Tibial artery (tissue), 4 donors: ENCODE data around the gene STOML2.

Experiments
- DNase-seq, 2 donors: peaks; one replicate each; pipeline ENCODE4 v3.0.0-alpha.2; 2019
- H3K27ac ChIP-seq, 2 donors: fragments of 200-600 bp; sonication (generic) in 1 of 2; 1 replicate in 1 of 2; 2 replicates in 1 of 2; pipeline ENCODE4 v1.5.1; 2018 to 2019; ENCODE audit warnings: mild to moderate bottlenecking in 1 of 2
- H3K27me3 ChIP-seq, 2 donors: fragments of 200-600 bp; sonication (generic) in 1 of 2; one replicate each; pipeline versions ENCODE4 v1.5.1 to v1.6.0; 2016 to 2019
- H3K36me3 ChIP-seq, 3 donors: fragments of 200-600 bp; sonication (generic) in 2 of 3; one replicate each; pipeline ENCODE4 v1.5.1; 2016 to 2019; ENCODE audit warnings: mild to moderate bottlenecking in 2 of 3
- H3K4me1 ChIP-seq, 4 donors: fragments of 200-600 bp; sonication (generic) in 2 of 4; 1 replicate in 3 of 4; 2 replicates in 1 of 4; pipeline ENCODE4 v1.5.1; 2016 to 2019
- H3K4me3 ChIP-seq, 2 donors: fragments of 200-600 bp; sonication (generic) in 1 of 2; 1 replicate in 1 of 2; 2 replicates in 1 of 2; pipeline ENCODE4 v1.5.1; 2018 to 2019; ENCODE audit warnings: mild to moderate bottlenecking in 2 of 2
- H3K9me3 ChIP-seq, 3 donors: fragments of 200-600 bp; sonication (generic) in 1 of 3; one replicate each; pipeline ENCODE4 v1.5.1; 2016 to 2019
- intact Hi-C: fragments of 100-400 bp; cut with DNase I; formaldehyde crosslinking; loops from one replicate; pipeline ENCODE4 v1.15.0; 2023; ENCODE audit warnings: low total_unique reads
- TF ChIP-seq, protein P1 (sequence below), 2 experiments: fragments of 200-600 bp in 1 of 2; fragments of 450-650 bp in 1 of 2; IDR thresholded peaks; one replicate each; pipeline ENCODE4 v1.5.1; 2017 to 2019; ENCODE audit warnings: antibody characterized with exemption in 2 of 2, mild to moderate bottlenecking in 1 of 2, moderate library complexity in 1 of 2

STOML2 gene

DNA sequence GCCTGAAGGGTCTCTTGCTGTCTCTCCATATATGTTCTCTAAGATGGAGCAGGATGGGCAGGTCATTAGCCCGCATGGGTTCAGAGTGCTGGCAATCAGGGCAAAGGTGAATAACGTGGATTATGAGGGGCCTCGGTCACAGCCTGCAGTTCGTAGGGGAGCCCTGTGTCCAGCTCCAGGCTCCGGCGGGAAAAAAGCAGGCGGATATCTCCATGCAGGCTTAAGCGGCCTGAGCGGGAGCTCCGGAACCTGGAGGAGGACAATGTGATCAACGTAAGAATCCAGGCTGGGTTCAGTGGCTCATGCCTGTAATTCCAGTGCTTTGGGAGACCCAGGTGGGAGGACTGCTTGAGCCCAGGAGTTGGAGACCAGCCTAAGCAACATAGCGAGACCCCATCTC, 2.2 kb upstream of the STOML2 start:
- no peaks in the 10 kb centered on the region for H3K9me3 ChIP-seq
- TF ChIP-seq, protein P1, sequence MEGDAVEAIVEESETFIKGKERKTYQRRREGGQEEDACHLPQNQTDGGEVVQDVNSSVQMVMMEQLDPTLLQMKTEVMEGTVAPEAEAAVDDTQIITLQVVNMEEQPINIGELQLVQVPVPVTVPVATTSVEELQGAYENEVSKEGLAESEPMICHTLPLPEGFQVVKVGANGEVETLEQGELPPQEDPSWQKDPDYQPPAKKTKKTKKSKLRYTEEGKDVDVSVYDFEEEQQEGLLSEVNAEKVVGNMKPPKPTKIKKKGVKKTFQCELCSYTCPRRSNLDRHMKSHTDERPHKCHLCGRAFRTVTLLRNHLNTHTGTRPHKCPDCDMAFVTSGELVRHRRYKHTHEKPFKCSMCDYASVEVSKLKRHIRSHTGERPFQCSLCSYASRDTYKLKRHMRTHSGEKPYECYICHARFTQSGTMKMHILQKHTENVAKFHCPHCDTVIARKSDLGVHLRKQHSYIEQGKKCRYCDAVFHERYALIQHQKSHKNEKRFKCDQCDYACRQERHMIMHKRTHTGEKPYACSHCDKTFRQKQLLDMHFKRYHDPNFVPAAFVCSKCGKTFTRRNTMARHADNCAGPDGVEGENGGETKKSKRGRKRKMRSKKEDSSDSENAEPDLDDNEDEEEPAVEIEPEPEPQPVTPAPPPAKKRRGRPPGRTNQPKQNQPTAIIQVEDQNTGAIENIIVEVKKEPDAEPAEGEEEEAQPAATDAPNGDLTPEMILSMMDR (IDR thresholded peaks at IDR 0.05), result no peak
- peaks cover 0 to 46% (median 30%) of the 10 kb centered on the region in 4 donors for H3K4me1 ChIP-seq
- intact Hi-C loops, result no loop called here
- H3K4me3 ChIP-seq, result no peak overlapping the region
- peaks cover 47 to 60% (median 53%) of the 10 kb centered on the region in 3 donors for H3K36me3 ChIP-seq
- peak in 1 of 2 donors; percentile 55 for DNase-seq
- H3K27me3 ChIP-seq, result no peaks in the 10 kb centered on the region
- no peak overlapping the region for H3K27ac ChIP-seq

DNA sequence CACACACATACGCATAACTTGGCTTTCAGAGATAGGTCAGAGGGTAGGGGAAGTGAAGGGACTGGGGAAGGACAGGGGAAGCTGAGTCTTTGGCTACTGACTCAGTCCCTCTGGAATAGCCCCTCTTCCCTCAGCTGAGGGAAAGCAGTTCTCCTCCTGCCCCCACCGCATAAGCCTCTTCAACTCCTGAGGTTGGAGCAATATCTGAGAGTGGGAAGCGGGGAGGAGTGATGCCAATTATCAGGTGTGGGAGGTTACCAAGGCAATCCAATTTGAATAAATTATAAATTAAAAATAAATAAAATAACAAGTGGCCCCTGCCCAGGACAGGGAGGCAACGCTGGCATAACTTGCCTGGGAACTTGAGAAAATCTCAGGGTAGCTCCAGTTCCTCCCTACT, 1.7 kb upstream of the STOML2 start:
- Histone ChIP-seq H3K27me3 (no peaks in the 10 kb centered on the region), H3K4me1 (peaks cover 0 to 40% (median 27%) of the 10 kb centered on the region in 4 donors), H3K9me3 (no peaks in the 10 kb centered on the region), H3K36me3 (peaks cover 47 to 65% (median 58%) of the 10 kb centered on the region in 3 donors), H3K4me3 (no peak overlapping the region), H3K27ac (peak overlapping the region in 1 of 2 donors; percentile 86)
- intact Hi-C loops, result no loop called here
- peak in 1 of 2 donors; percentile 11 for DNase-seq
- TF ChIP-seq, protein P1 (IDR thresholded peaks at IDR 0.05), result no peak

DNA sequence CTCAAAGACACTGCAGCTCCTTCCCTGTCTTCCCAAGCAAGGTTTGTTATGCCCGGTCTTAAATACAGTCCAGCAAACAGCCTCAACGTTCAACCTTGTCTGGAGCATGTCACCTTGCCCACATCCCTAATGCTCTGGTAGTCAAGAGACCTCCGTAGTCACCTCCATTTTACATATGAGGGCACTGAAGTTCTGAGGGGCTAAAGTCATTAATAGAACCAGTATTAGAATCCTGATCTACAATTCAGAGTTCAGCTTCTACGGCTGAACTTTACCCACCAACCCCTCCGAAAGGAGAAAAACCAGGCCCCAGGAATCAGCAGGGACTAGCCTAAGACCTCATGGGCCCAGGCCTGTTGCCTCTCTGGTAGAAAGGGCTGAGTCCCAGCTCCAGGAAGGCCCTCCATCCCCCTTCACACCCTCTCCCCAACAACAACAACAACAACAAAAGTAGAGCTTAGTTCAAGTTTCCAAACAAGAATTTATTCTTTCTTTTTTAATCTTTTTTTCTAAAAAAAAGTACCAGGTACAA, 795 bp upstream of the STOML2 start:
- Histone ChIP-seq H3K27ac (peak overlapping the region; percentile 86), H3K36me3 (peaks cover 47 to 70% (median 63%) of the 10 kb centered on the region in 3 donors), H3K9me3 (no peaks in the 10 kb centered on the region), H3K4me1 (peaks cover 0 to 34% (median 21%) of the 10 kb centered on the region in 4 donors), H3K4me3 (peak overlapping the region; percentile 58 to 67), H3K27me3 (no peaks in the 10 kb centered on the region)
- intact Hi-C loops, result no loop called here
- TF ChIP-seq, protein P1 (IDR thresholded peaks at IDR 0.05), result no peak
- no peak for DNase-seq

DNA sequence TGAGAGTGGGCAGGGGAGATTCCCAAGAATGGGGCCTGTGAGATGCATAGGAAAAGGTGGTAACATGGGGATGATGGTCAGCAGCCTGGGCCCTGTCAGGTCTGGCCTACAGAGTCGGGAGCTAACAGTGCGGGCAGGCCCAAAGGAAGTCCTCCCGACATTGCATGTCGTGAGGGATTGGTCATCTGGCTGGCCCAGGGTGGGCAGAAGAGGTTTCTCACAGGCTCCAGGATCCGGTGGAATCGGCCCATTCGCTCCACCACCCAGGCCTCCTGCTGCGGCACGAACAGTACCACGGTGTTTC, 514 bp downstream of the STOML2 start:
- no peaks in the 10 kb centered on the region for H3K9me3 ChIP-seq
- intact Hi-C loops, result no loop called here
- H3K4me1 ChIP-seq, result peaks cover 0 to 26% (median 21%) of the 10 kb centered on the region in 4 donors
- DNase-seq, result no peak
- TF ChIP-seq, protein P1 (IDR thresholded peaks at IDR 0.05), result no peak
- peaks cover 36 to 57% (median 51%) of the 10 kb centered on the region in 3 donors for H3K36me3 ChIP-seq
- H3K27ac ChIP-seq, result peak overlapping the region; percentile 86
- H3K4me3 ChIP-seq, result peak overlapping the region; percentile 58 to 67
- H3K27me3 ChIP-seq, result no peaks in the 10 kb centered on the region

- Histone ChIP-seq H3K4me3 (no peak overlapping the region), H3K27ac (no peak overlapping the region), H3K36me3 (peaks cover 4 to 43% (median 32%) of the 10 kb centered on the region in 3 donors), H3K9me3 (no peaks in the 10 kb centered on the region), H3K27me3 (no peaks in the 10 kb centered on the region), H3K4me1 (peaks cover 0 to 33% (median 21%) of the 10 kb centered on the region in 4 donors)
- intact Hi-C loops, result loop anchor here (5.0 kb wide), 1 partner anchor 195 kb away; no protein-coding TSS in a partner anchor
- TF ChIP-seq, protein P1 (IDR thresholded peaks at IDR 0.05), result no peak
- no peak for DNase-seq
Measured at GRCh38 chr9:35097573-35097972, 5.4 kb downstream of the STOML2 start.
